SK-N-SH treated with all-trans-retinoic acid at 6 μM for 48 hours (cell line): Measurements from ENCODE around the gene ITGB1BP1.

ENCODE experiments used
- ATAC-seq: fragments of 200-7000 bp; cut with Tn5 transposase; 3 replicates; pipeline ENCODE4 v1.9.1; 2020; ENCODE audit warnings: mild to moderate bottlenecking, moderate library complexity
- ARNTL ChIP-seq: fragments of 450-650 bp; formaldehyde crosslinking; IDR thresholded peaks from 2 replicates; pipeline ENCODE4 v1.5.0; 2020; ENCODE audit warnings: low read depth, mild to moderate bottlenecking, moderate library complexity, borderline replicate concordance
- BACH2 ChIP-seq: fragments of 250-450 bp; sonication (Bioruptor Pico); IDR thresholded peaks from 2 replicates; pipeline ENCODE4 v1.9.0; 2021; ENCODE audit warnings: mild to moderate bottlenecking, borderline replicate concordance
- CREB5 ChIP-seq: fragments of 250-450 bp; sonication (Bioruptor Pico); IDR thresholded peaks from 2 replicates; pipeline ENCODE4 v1.5.1; 2020; ENCODE audit warnings: low read depth, mild to moderate bottlenecking, moderate library complexity
- CSRNP3 ChIP-seq: fragments of 250-450 bp; sonication (Bioruptor Pico); IDR thresholded peaks from 2 replicates; pipeline ENCODE4 v1.5.1; 2021; ENCODE audit warnings: mild to moderate bottlenecking, moderate library complexity
- ESRRG ChIP-seq: fragments of 250-450 bp; sonication (Bioruptor Pico); IDR thresholded peaks from 2 replicates; pipeline ENCODE4 v1.6.1; 2021; ENCODE audit warnings: mild to moderate bottlenecking
- GLIS3 ChIP-seq: fragments of 250-450 bp; sonication (Bioruptor Pico); IDR thresholded peaks from 2 replicates; pipeline ENCODE4 v1.5.0; 2020; ENCODE audit warnings: mild to moderate bottlenecking, moderate library complexity
- ISL1 ChIP-seq: fragments of 250-450 bp; sonication (Bioruptor Pico); IDR thresholded peaks from 2 replicates; pipeline ENCODE4 v2.1.2; 2022; ENCODE audit warnings: mild to moderate bottlenecking, moderate library complexity
- OSR1 ChIP-seq: fragments of 250-450 bp; sonication (Bioruptor Pico); IDR thresholded peaks from 2 replicates; pipeline ENCODE4 v1.8.0; 2022; ENCODE audit warnings: moderate library complexity, mild to moderate bottlenecking, inconsistent platforms
- POU6F1 ChIP-seq: fragments of 250-450 bp; sonication (Bioruptor Pico); IDR thresholded peaks from 2 replicates; pipeline ENCODE4 v1.8.0; 2021; ENCODE audit warnings: low read depth, mild to moderate bottlenecking, moderate library complexity, borderline replicate concordance
- PPARA ChIP-seq: fragments of 250-450 bp; sonication (Bioruptor Pico); IDR thresholded peaks from 2 replicates; pipeline ENCODE4 v1.5.0; 2020; ENCODE audit warnings: mild to moderate bottlenecking, borderline replicate concordance
- RARB ChIP-seq: fragments of 250-450 bp; sonication (Bioruptor Pico); IDR thresholded peaks from 2 replicates; pipeline ENCODE4 v1.8.0; 2021; ENCODE audit warnings: mild to moderate bottlenecking, moderate library complexity
- SNAI2 ChIP-seq: fragments of 250-450 bp; sonication (Bioruptor Pico); IDR thresholded peaks from 2 replicates; pipeline ENCODE4 v1.5.0; 2020; ENCODE audit warnings: mild to moderate bottlenecking, moderate library complexity
- TCF4 ChIP-seq: fragments of 250-450 bp; sonication (Bioruptor Pico); IDR thresholded peaks from 2 replicates; pipeline ENCODE4 v1.8.0; 2021; ENCODE audit warnings: mild to moderate bottlenecking, moderate library complexity, borderline replicate concordance
- TOX ChIP-seq: fragments of 250-450 bp; sonication (Bioruptor Pico); IDR thresholded peaks from 2 replicates; pipeline ENCODE4 v1.8.0; 2021; ENCODE audit warnings: mild to moderate bottlenecking, moderate library complexity, borderline replicate concordance
- ZC3H10 ChIP-seq: fragments of 250-450 bp; sonication (Bioruptor Pico); IDR thresholded peaks from 2 replicates; pipeline ENCODE4 v1.5.1; 2021; ENCODE audit warnings: mild to moderate bottlenecking, moderate library complexity
- ZFP3 ChIP-seq: fragments of 250-450 bp; sonication (Bioruptor Pico); IDR thresholded peaks from 2 replicates; pipeline ENCODE4 v1.5.0; 2020; ENCODE audit warnings: mild to moderate bottlenecking, moderate library complexity
- ZFP30 ChIP-seq: fragments of 450-650 bp; formaldehyde crosslinking; IDR thresholded peaks from 2 replicates; pipeline ENCODE4 v1.5.0; 2022; ENCODE audit warnings: mild to moderate bottlenecking, moderate library complexity
- ZNF565 ChIP-seq: fragments of 450-650 bp; formaldehyde crosslinking; conservative IDR thresholded peaks from 2 replicates; pipeline ENCODE4 v1.5.0; 2020; ENCODE audit warnings: low read depth, mild to moderate bottlenecking, moderate library complexity
- ZNF70 ChIP-seq: fragments of 450-650 bp; formaldehyde crosslinking; IDR thresholded peaks from 2 replicates; pipeline ENCODE4 v1.5.0; 2020; ENCODE audit warnings: mild to moderate bottlenecking, moderate library complexity
- ZNF8 ChIP-seq: fragments of 450-650 bp; formaldehyde crosslinking; IDR thresholded peaks from 2 replicates; pipeline ENCODE4 v1.5.0; 2020; ENCODE audit warnings: mild to moderate bottlenecking, moderate library complexity
- TF ChIP-seq, protein P1 (sequence below): fragments of 250-450 bp; sonication (Bioruptor Pico); IDR thresholded peaks from 2 replicates; pipeline ENCODE4 v1.5.0; 2020; ENCODE audit warnings: mild to moderate bottlenecking, moderate library complexity
- TF ChIP-seq, protein P2 (sequence below): fragments of 250-450 bp; sonication (Bioruptor Pico); IDR thresholded peaks from 2 replicates; pipeline ENCODE4 v1.8.0; 2020; ENCODE audit warnings: mild to moderate bottlenecking, moderate library complexity, borderline replicate concordance

The ITGB1BP1 gene

DNA sequence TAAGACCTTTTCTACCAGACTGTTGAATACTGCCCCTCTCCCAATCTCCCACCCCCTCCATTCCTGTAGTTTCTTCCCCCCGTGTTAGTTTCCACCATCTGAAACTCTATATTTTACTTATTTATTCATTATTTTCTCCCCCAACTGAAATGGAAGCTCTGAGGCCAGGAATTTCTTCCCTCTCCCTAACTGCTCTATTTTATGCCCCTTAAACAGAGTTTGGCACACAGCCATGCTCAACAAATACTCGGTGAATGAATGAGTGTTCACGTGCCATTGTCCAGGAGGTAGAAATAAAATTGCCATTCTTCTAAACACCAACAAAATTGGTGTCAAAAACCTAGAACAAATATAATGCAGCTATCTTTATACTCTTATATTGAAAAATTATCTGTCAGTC lies 5.6 kb downstream of the ITGB1BP1 start (continued):
- TF ChIP-seq, protein P1, sequence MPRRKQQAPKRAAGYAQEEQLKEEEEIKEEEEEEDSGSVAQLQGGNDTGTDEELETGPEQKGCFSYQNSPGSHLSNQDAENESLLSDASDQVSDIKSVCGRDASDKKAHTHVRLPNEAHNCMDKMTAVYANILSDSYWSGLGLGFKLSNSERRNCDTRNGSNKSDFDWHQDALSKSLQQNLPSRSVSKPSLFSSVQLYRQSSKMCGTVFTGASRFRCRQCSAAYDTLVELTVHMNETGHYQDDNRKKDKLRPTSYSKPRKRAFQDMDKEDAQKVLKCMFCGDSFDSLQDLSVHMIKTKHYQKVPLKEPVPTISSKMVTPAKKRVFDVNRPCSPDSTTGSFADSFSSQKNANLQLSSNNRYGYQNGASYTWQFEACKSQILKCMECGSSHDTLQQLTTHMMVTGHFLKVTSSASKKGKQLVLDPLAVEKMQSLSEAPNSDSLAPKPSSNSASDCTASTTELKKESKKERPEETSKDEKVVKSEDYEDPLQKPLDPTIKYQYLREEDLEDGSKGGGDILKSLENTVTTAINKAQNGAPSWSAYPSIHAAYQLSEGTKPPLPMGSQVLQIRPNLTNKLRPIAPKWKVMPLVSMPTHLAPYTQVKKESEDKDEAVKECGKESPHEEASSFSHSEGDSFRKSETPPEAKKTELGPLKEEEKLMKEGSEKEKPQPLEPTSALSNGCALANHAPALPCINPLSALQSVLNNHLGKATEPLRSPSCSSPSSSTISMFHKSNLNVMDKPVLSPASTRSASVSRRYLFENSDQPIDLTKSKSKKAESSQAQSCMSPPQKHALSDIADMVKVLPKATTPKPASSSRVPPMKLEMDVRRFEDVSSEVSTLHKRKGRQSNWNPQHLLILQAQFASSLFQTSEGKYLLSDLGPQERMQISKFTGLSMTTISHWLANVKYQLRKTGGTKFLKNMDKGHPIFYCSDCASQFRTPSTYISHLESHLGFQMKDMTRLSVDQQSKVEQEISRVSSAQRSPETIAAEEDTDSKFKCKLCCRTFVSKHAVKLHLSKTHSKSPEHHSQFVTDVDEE (CRISPR knock-in tag) = no peak
- no peak for TF ChIP-seq ZC3H10 (CRISPR knock-in tag)
- TF ChIP-seq ZNF70 (CRISPR knock-in tag) = no peak
- TF ChIP-seq SNAI2 (CRISPR knock-in tag) = no peak
- no peak for TF ChIP-seq GLIS3 (CRISPR knock-in tag)
- TF ChIP-seq BACH2 (CRISPR knock-in tag) = no peak

DNA sequence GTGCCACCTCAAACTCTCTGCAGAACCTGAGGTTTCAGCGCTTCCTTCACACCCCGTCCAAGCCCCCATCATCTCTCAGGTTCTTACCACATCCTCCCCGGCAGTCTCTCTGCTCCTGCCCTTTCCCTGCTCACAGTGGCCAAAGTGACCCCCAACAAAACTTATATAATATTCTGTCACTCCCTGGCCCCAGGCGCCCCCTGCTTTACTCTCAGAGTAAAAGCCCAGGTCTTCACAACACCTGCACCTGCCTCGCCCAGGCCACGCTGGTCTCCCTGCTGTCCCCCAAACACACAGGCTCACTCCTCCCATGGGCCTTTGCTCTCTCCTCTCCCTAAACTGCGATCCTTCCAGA lies 6.4 kb downstream of the ITGB1BP1 start:
- TF ChIP-seq SNAI2 (CRISPR knock-in tag) (no peak), ZNF70 (CRISPR knock-in tag) (no peak), RARB (no peak), POU6F1 (CRISPR knock-in tag) (no peak), ZFP30 (no peak), ZNF565 (CRISPR knock-in tag) (no peak), PPARA (no peak), ZC3H10 (CRISPR knock-in tag) (no peak), ZNF8 (no peak), ISL1 (no peak), TCF4 (CRISPR knock-in tag) (no peak), ARNTL (no peak), GLIS3 (CRISPR knock-in tag) (no peak), ZFP3 (CRISPR knock-in tag) (no peak), ESRRG (CRISPR knock-in tag) (no peak), CREB5 (CRISPR knock-in tag) (no peak)
- TF ChIP-seq, protein P1 (CRISPR knock-in tag) = no peak
- TF ChIP-seq, protein P2, sequence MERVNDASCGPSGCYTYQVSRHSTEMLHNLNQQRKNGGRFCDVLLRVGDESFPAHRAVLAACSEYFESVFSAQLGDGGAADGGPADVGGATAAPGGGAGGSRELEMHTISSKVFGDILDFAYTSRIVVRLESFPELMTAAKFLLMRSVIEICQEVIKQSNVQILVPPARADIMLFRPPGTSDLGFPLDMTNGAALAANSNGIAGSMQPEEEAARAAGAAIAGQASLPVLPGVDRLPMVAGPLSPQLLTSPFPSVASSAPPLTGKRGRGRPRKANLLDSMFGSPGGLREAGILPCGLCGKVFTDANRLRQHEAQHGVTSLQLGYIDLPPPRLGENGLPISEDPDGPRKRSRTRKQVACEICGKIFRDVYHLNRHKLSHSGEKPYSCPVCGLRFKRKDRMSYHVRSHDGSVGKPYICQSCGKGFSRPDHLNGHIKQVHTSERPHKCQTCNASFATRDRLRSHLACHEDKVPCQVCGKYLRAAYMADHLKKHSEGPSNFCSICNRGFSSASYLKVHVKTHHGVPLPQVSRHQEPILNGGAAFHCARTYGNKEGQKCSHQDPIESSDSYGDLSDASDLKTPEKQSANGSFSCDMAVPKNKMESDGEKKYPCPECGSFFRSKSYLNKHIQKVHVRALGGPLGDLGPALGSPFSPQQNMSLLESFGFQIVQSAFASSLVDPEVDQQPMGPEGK (CRISPR knock-in tag) = no peak
- no peak for ATAC-seq

DNA sequence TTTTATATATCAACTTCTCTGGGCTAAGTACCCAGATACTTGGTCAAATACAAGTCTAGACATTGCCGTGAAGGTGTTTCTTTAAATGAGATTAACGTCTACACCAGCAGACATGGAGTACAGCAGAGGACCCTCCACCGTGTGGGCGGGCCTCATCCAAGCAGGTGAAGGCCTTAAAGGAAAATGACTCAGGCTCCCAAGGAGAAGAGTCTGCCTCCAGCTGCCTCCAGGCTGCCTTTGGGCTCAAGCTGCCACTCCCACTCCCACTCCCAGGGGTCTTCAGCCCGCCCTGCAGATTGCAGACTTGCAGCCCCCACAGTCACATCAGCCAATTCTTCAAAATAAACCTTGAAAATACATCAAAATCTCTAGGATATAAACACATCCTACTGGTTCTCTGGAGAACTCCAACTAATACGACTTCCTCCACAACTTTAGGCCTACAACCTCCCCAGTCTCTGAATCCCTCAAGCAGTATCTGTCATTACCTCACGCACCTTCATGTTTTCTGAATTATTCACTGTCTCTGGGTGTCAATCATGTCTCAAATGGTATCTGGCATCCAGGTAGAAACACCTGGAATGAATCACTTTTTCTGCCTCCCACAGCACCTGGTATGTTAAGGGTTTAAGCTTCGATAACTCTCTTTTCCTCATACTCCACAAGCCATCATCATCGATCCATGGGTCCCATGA lies 6.9 kb downstream of the ITGB1BP1 start:
- ATAC-seq = no peak
- TF ChIP-seq TOX (CRISPR knock-in tag) (no peak), ZC3H10 (CRISPR knock-in tag) (no peak), PPARA (no peak), RARB (no peak), ZNF70 (CRISPR knock-in tag) (no peak), POU6F1 (CRISPR knock-in tag) (no peak), OSR1 (CRISPR knock-in tag) (no peak), CREB5 (CRISPR knock-in tag) (no peak), ESRRG (CRISPR knock-in tag) (no peak), ARNTL (no peak), GLIS3 (CRISPR knock-in tag) (no peak), ISL1 (no peak), ZFP3 (CRISPR knock-in tag) (no peak), CSRNP3 (CRISPR knock-in tag) (no peak)
